DND-41 (cell line): Measurements from ENCODE around the gene FAM131C.

ENCODE experiments used
- EZH2 ChIP-seq: IDR thresholded peaks from 3 replicates; pipeline ENCODE4 v1.6.1; 2012; ENCODE audit warnings: borderline replicate concordance, low read depth, mild to moderate bottlenecking, moderate library complexity, low read length, inconsistent platforms; ENCODE audit not compliant: severe bottlenecking
- TF ChIP-seq, protein P1 (sequence below): IDR thresholded peaks from 2 replicates; pipeline ENCODE4 v1.5.1; 2012; ENCODE audit warnings: borderline replicate concordance, low read length, moderate library complexity, mild to moderate bottlenecking; ENCODE audit not compliant: poor library complexity, severe bottlenecking; ENCODE audit errors: extremely low read depth

DNA sequence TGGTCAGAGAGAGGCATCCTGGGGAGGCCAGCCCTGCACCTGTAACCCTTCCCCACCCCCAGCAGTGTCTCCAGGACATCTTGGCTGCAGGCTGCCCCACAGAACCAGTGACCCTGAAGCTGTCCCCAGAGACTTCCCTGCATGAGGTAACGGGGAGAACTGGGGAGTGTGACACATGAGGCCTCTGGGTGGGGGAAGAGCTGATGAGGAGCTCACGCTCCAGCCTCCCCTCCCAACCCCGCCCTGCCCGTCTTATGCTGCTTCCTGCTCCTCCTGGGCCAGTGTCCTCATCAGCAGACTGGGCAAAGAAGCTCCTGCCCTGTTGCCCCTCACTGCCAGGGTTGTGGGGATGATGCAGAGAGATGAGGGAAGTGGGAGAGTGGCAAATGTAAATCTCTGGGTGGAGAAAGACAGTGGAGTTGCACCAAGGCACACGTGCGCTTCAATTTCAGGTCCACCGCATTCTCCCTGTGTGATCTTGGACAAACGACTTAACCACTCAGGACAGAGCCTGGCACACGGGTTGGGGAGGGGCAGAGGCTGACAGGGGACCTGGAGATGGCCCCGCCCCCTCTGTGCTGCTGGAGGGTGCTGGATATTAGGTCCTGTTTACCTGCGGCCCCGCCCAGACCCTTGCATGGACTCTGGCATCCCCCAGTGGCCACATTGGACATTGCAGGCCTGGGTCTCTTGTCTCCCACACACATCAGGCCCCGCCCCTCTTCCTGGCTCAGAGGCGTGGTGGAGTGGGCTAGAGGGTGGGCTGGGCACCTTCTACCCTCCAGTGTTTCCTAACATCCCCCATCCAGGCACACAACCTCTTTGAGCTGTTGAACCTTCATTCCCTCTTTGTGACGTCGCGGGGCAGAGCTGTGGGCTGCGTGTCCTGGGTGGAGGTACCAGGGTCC is 17.6 kb downstream of the FAM131C start:
- TF ChIP-seq, protein P1, sequence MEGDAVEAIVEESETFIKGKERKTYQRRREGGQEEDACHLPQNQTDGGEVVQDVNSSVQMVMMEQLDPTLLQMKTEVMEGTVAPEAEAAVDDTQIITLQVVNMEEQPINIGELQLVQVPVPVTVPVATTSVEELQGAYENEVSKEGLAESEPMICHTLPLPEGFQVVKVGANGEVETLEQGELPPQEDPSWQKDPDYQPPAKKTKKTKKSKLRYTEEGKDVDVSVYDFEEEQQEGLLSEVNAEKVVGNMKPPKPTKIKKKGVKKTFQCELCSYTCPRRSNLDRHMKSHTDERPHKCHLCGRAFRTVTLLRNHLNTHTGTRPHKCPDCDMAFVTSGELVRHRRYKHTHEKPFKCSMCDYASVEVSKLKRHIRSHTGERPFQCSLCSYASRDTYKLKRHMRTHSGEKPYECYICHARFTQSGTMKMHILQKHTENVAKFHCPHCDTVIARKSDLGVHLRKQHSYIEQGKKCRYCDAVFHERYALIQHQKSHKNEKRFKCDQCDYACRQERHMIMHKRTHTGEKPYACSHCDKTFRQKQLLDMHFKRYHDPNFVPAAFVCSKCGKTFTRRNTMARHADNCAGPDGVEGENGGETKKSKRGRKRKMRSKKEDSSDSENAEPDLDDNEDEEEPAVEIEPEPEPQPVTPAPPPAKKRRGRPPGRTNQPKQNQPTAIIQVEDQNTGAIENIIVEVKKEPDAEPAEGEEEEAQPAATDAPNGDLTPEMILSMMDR, result peak; percentile 92
- TF ChIP-seq EZH2, result no peak
